IPS-20b (cell line): ENCODE measurements around the gene IL20RA.

ENCODE experiments used
- H3K27ac ChIP-seq: one replicate; pipeline ENCODE4 v1.5.1; 2013; ENCODE audit warnings: low read length
- H3K27me3 ChIP-seq: 2 replicates; pipeline ENCODE4 v1.6.1; 2013; ENCODE audit warnings: mild to moderate bottlenecking, low read length, inconsistent platforms; ENCODE audit not compliant: insufficient read depth
- H3K36me3 ChIP-seq: 2 replicates; pipeline ENCODE4 v1.6.1; 2013; ENCODE audit warnings: low read depth, mild to moderate bottlenecking, inconsistent platforms, low read length, moderate library complexity; ENCODE audit not compliant: insufficient read depth
- H3K4me1 ChIP-seq: 2 replicates; pipeline ENCODE4 v1.6.1; 2013; ENCODE audit warnings: mild to moderate bottlenecking, control low read depth, inconsistent platforms, low read length, moderate library complexity; ENCODE audit not compliant: insufficient read depth
- H3K4me3 ChIP-seq: 2 replicates; pipeline ENCODE4 v1.5.1; 2013; ENCODE audit warnings: mild to moderate bottlenecking, low read length, inconsistent platforms
- H3K9ac ChIP-seq: 2 replicates; pipeline ENCODE4 v1.6.1; 2013; ENCODE audit warnings: low read depth, mild to moderate bottlenecking, inconsistent platforms, low read length, moderate library complexity
- H3K9me3 ChIP-seq: 2 replicates; pipeline ENCODE4 v1.6.1; 2013; ENCODE audit warnings: mild to moderate bottlenecking, low read depth, low read length, inconsistent platforms; ENCODE audit not compliant: insufficient read depth

The IL20RA gene

GRCh38 chr6:136950436-136951126 is 94.2 kb downstream of the IL20RA start:
- H3K4me1 ChIP-seq, result peaks cover 19% of the 10 kb centered on the region; the same call in 1 of the 2 replicates
- no peak overlapping the region for H3K4me3 ChIP-seq
- peaks cover 9% of the 10 kb centered on the region; the same call in 1 of the 2 replicates for H3K9me3 ChIP-seq
- H3K27me3 ChIP-seq, result no peaks in the 10 kb centered on the region
- no peak overlapping the region for H3K9ac ChIP-seq
- H3K27ac ChIP-seq, result no peak overlapping the region
- H3K36me3 ChIP-seq, result no peaks in the 10 kb centered on the region
